ENCODE results near the gene RAPGEF4.
A peak's percentile ranks its signal among the peaks of the same experiment; 100 is the strongest.

The RAPGEF4 gene

GRCh38 chr2:173021939-173022371 lies 286.3 kb downstream of the RAPGEF4 start:
- DNase-seq (ENCODE audit: low read depth), result peak; percentile 27
- H3K4me3 ChIP-seq (ENCODE audit: low read length), result no peak overlapping the region
- TF ChIP-seq, protein P1, sequence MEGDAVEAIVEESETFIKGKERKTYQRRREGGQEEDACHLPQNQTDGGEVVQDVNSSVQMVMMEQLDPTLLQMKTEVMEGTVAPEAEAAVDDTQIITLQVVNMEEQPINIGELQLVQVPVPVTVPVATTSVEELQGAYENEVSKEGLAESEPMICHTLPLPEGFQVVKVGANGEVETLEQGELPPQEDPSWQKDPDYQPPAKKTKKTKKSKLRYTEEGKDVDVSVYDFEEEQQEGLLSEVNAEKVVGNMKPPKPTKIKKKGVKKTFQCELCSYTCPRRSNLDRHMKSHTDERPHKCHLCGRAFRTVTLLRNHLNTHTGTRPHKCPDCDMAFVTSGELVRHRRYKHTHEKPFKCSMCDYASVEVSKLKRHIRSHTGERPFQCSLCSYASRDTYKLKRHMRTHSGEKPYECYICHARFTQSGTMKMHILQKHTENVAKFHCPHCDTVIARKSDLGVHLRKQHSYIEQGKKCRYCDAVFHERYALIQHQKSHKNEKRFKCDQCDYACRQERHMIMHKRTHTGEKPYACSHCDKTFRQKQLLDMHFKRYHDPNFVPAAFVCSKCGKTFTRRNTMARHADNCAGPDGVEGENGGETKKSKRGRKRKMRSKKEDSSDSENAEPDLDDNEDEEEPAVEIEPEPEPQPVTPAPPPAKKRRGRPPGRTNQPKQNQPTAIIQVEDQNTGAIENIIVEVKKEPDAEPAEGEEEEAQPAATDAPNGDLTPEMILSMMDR (conservative IDR thresholded peaks at IDR 0.05; ENCODE audit: low read length), result peak; percentile 49

DNA sequence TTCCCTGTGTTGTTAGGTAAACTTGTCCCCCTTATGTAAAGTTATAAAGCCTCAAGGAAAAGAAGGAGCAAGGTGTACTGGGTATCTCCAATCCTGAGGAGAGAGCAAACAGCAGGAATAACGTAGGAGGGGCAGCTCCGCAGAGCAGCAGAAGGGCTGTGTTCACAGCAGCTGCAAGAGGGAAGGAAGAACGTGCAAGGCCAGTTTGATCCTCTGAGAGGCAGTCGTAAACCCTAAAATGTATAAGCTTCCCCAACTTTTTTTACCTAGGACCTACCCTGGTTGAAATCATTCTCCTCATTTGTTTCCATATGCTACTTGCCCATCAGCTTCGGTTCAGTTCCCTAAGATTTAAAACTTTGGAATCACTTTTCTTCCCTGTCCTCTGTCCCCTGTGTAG lies 288.1 kb downstream of the RAPGEF4 start:
- H3K4me3 ChIP-seq (ENCODE audit: low read length), result no peak overlapping the region
- TF ChIP-seq, protein P1 (conservative IDR thresholded peaks at IDR 0.05; ENCODE audit: low read length), result no peak
- no peak for DNase-seq (ENCODE audit: low read depth)

DNA sequence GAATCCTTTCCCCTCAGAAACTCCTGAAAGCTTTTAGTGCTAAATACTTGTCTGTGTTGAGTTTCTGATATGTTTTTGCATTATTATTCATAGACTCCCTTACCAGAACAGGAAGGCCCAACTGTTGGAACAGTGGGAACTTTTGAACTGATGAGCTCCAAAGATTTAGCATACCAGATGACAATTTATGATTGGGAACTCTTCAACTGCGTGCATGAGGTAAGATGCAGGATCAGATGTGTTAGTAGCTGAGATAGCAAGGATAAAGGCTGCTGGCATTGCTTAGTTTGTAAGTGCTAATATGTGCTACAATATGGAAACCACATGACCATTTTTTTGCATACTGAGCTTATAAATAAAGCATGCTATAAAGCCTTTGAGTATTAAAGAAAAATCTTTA lies 290.8 kb downstream of the RAPGEF4 start:
- no peak for DNase-seq (ENCODE audit: low read depth)
- H3K4me3 ChIP-seq (ENCODE audit: low read length), result no peak overlapping the region
- TF ChIP-seq, protein P1 (conservative IDR thresholded peaks at IDR 0.05; ENCODE audit: low read length), result no peak

- TF ChIP-seq, protein P1 (conservative IDR thresholded peaks at IDR 0.05; ENCODE audit: low read length), result peak; percentile 97
- no peak overlapping the region for H3K4me3 ChIP-seq (ENCODE audit: low read length)
- DNase-seq (ENCODE audit: low read depth), result peak; percentile 87
Observed at GRCh38 chr2:173027181-173028128, 291.8 kb downstream of the RAPGEF4 start.

DNA sequence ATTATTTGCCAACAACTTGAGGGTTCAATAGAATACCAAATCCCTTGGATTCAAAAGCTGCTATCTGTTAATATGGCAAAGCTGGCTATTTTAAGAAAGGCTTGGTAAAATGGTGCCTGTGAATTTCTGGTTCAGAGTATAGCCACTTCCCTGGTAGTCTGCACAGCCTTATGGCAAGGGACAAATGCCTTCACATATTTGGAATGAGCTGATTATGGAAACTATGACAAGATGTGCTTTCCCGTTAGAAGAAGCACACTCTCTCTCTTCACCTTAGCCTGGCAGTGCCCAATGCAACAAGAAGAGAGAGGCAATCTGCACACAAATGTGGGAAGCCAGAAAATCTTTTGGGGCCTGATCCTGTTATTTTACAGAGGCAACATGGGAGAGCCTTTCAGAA lies 292.5 kb downstream of the RAPGEF4 start:
- TF ChIP-seq, protein P1 (conservative IDR thresholded peaks at IDR 0.05; ENCODE audit: low read length), result no peak

GRCh38 chr2:173028671-173029070 lies 293.0 kb downstream of the RAPGEF4 start:
- no peak overlapping the region for H3K4me3 ChIP-seq (ENCODE audit: low read length)
- DNase-seq (ENCODE audit: low read depth), result peak; percentile 79
- TF ChIP-seq, protein P1 (conservative IDR thresholded peaks at IDR 0.05; ENCODE audit: low read length), result no peak; the same call in 1 of the 2 replicates

More for the DNA sequence above, 292.5 kb downstream of the RAPGEF4 start:
- DNase-seq (ENCODE audit: low read depth), result no peak
- H3K4me3 ChIP-seq (ENCODE audit: low read length), result no peak overlapping the region
